IMR-90 (cell line): ENCODE results near the gene ZNRF3. TPM values are rescaled to one million over a fixed set of nuclear protein-coding genes. Genes with fewer than 3 reads are reported as not detected.

Experiments
- ATAC-seq: fragments of 200-7000 bp; cut with Tn5 transposase; 2 replicates; pipeline ENCODE4 v1.9.1; 2020; ENCODE audit warnings: low read depth, mild to moderate bottlenecking, moderate library complexity
- BruUV-seq: library from RNA; stranded (reverse); fragments of 400-500 nt; replicated peaks from 2 replicates; lab custom pipeline; 2021; lab: Mats Ljungman, UMichigan
- CTCF ChIA-PET: fragments of 300-600 bp; formaldehyde crosslinking; extraction: SDS; loops from one replicate; lab custom pipeline; 2021; ENCODE audit warnings: antibody characterized with exemption; lab: Yijun Ruan, JAX
- POLR2A ChIA-PET: fragments of 300-600 bp; sonication (Branson Sonifier 250); formaldehyde crosslinking; loops from one replicate; lab custom pipeline; 2022; ENCODE audit warnings: antibody characterized with exemption; ENCODE audit not compliant: unreplicated experiment; lab: Charles Lee
- DNase-seq: peaks from one replicate; pipeline ENCODE4 v3.0.0; 2013
- H2AFZ ChIP-seq: replicated peaks from 2 replicates; pipeline ENCODE3; 2013; ENCODE audit warnings: low read length, mild to moderate bottlenecking; ENCODE audit not compliant: poor library complexity
- H2AK5ac ChIP-seq: 2 replicates; pipeline ENCODE4 v1.6.1; 2013; ENCODE audit warnings: low read depth, low read length, inconsistent platforms
- H2AK9ac ChIP-seq: replicated peaks from 2 replicates; pipeline ENCODE3; 2013; ENCODE audit warnings: mild to moderate bottlenecking, low read depth, low read length, moderate library complexity; ENCODE audit not compliant: poor library complexity
- H2BK120ac ChIP-seq: 2 replicates; pipeline ENCODE4 v1.6.1; 2013; ENCODE audit warnings: low read depth, low read length, inconsistent platforms
- H2BK15ac ChIP-seq: 3 replicates; pipeline ENCODE4 v1.6.1; 2013; ENCODE audit warnings: low read depth, low read length, inconsistent platforms
- H2BK20ac ChIP-seq: 2 replicates; pipeline ENCODE4 v1.6.1; 2013; ENCODE audit warnings: low read depth, mild to moderate bottlenecking, inconsistent platforms, low read length, moderate library complexity
- H2BK5ac ChIP-seq: 2 replicates; pipeline ENCODE4 v1.6.1; 2013; ENCODE audit warnings: mild to moderate bottlenecking, low read depth, low read length, inconsistent platforms; ENCODE audit not compliant: poor library complexity, severe bottlenecking
- H3K14ac ChIP-seq: replicated peaks from 2 replicates; pipeline ENCODE4 v1.6.1; 2013; ENCODE audit warnings: low read depth, low read length, inconsistent platforms
- H3K18ac ChIP-seq: 2 replicates; pipeline ENCODE4 v1.6.1; 2013; ENCODE audit warnings: low read depth, low read length, control low read depth
- H3K23ac ChIP-seq: 2 replicates; pipeline ENCODE4 v1.6.1; 2013; ENCODE audit warnings: low read depth, low read length, inconsistent platforms
- H3K27ac ChIP-seq: 2 replicates; pipeline ENCODE4 v1.5.1; 2013; ENCODE audit warnings: mild to moderate bottlenecking, control low read depth, low read length; ENCODE audit not compliant: insufficient read depth
- H3K27me3 ChIP-seq: 2 replicates; pipeline ENCODE4 v1.6.1; 2013; ENCODE audit warnings: low read length; ENCODE audit not compliant: control insufficient read depth, insufficient read depth
- H3K36me3 ChIP-seq: 2 replicates; pipeline ENCODE4 v1.6.1; 2013; ENCODE audit warnings: low read length, mixed read lengths; ENCODE audit not compliant: control insufficient read depth, insufficient read depth
- H3K4ac ChIP-seq: 2 replicates; pipeline ENCODE4 v1.6.1; 2013; ENCODE audit warnings: low read depth, low read length, inconsistent platforms
- H3K4me1 ChIP-seq: 2 replicates; pipeline ENCODE4 v1.6.1; 2013; ENCODE audit warnings: low read length, mixed read lengths; ENCODE audit not compliant: control insufficient read depth, insufficient read depth
- H3K4me2 ChIP-seq: 2 replicates; pipeline ENCODE4 v1.6.1; 2013; ENCODE audit warnings: low read depth, mild to moderate bottlenecking, control low read depth, low read length, moderate library complexity
- H3K4me3 ChIP-seq: 2 replicates; pipeline ENCODE4 v1.5.1; 2013; ENCODE audit warnings: low read depth, mild to moderate bottlenecking, control low read depth, low read length, moderate library complexity; ENCODE audit not compliant: insufficient read depth
- H3K56ac ChIP-seq: 2 replicates; pipeline ENCODE4 v1.6.1; 2013; ENCODE audit warnings: low read length, inconsistent platforms; ENCODE audit not compliant: insufficient read depth; ENCODE audit errors: extremely low read depth
- H3K79me1 ChIP-seq, 2 experiments: 2 replicates each; pipeline ENCODE4 v1.6.1; 2013; ENCODE audit warnings: low read length in 2 of 2, inconsistent platforms in 1 of 2, low read depth in 1 of 2
- H3K9ac ChIP-seq: 2 replicates; pipeline ENCODE4 v1.6.1; 2013; ENCODE audit warnings: low read depth, low read length, control low read depth
- H3K9me1 ChIP-seq: 2 replicates; pipeline ENCODE4 v1.6.1; 2013; ENCODE audit warnings: low read length, inconsistent platforms; ENCODE audit not compliant: insufficient read depth
- H3K9me3 ChIP-seq: 2 replicates; pipeline ENCODE4 v1.6.1; 2013; ENCODE audit warnings: low read length; ENCODE audit not compliant: control insufficient read depth, insufficient read depth
- H4K20me1 ChIP-seq: 2 replicates; pipeline ENCODE4 v1.6.1; 2013; ENCODE audit warnings: low read length, inconsistent platforms; ENCODE audit not compliant: insufficient read depth
- H4K5ac ChIP-seq: 2 replicates; pipeline ENCODE4 v1.6.1; 2013; ENCODE audit warnings: mild to moderate bottlenecking, low read depth, low read length, control low read depth
- H4K8ac ChIP-seq, 2 experiments: 2 replicates each; pipeline ENCODE4 v1.6.1; 2013; ENCODE audit warnings: low read depth in 2 of 2, low read length in 2 of 2, control low read depth in 1 of 2, inconsistent platforms in 1 of 2
- H4K91ac ChIP-seq: 2 replicates; pipeline ENCODE4 v1.6.1; 2013; ENCODE audit warnings: low read depth, low read length, inconsistent platforms; ENCODE audit not compliant: insufficient read depth
- CHD1 ChIP-seq: IDR thresholded peaks from 2 replicates; pipeline ENCODE4 v1.6.1; 2012; ENCODE audit warnings: low read depth, low read length, improper control_type of control experiment
- CTCF ChIP-seq: conservative IDR thresholded peaks from 2 replicates; pipeline ENCODE4 v1.5.1; 2012; ENCODE audit warnings: mild to moderate bottlenecking, low read depth, low read length, improper control_type of control experiment
- FOS ChIP-seq: fragments of 150-350 bp; IDR thresholded peaks from 2 replicates; pipeline ENCODE4 v1.6.1; 2016; ENCODE audit warnings: low read depth, low read length
- MAFK ChIP-seq: IDR thresholded peaks from 2 replicates; pipeline ENCODE4 v1.6.1; 2012; ENCODE audit warnings: low read depth, low read length, improper control_type of control experiment
- MAZ ChIP-seq: IDR thresholded peaks from 2 replicates; pipeline ENCODE4 v1.6.1; 2012; ENCODE audit warnings: low read depth, mild to moderate bottlenecking, low read length, improper control_type of control experiment, moderate library complexity, borderline replicate concordance
- MXI1 ChIP-seq: IDR thresholded peaks from 2 replicates; pipeline ENCODE4 v1.6.1; 2012; ENCODE audit warnings: low read depth, mild to moderate bottlenecking, low read length, moderate library complexity, borderline replicate concordance
- POLR2A ChIP-seq: IDR thresholded peaks from 2 replicates; pipeline ENCODE4 v1.6.1; 2012; ENCODE audit warnings: mild to moderate bottlenecking, low read depth, low read length
- RAD21 ChIP-seq: IDR thresholded peaks from 2 replicates; pipeline ENCODE4 v1.6.1; 2012; ENCODE audit warnings: low read length, improper control_type of control experiment
- dilution Hi-C: fragments of 300-500 bp; cut with HindIII; formaldehyde crosslinking; loops from one replicate; pipeline ENCODE4 v1.14.3; 2018; ENCODE audit warnings: low sequenced_read_pairs; ENCODE audit not compliant: unreplicated experiment
- in situ Hi-C: fragments of 300-500 bp; cut with MboI; formaldehyde crosslinking; loops from 3 replicates; pipeline ENCODE4 v1.14.3; 2019; ENCODE audit warnings: low sequenced_read_pairs, inconsistent platforms, mixed read lengths
- intact Hi-C: fragments of 100-400 bp; cut with micrococcal nuclease; formaldehyde crosslinking; loops from 2 replicates; pipeline ENCODE4 v1.10.0; 2022
- polyA plus RNA-seq, 3 experiments: library from polyadenylated mRNA; depleted of rRNA; stranded (reverse); fragments of >200 nt; gene quantifications; 2 replicates each; pipeline ENCODE4 v1.2.3, GENCODE V29; 2012; ENCODE audit warnings: low replicate concordance in 1 of 3
- total RNA-seq: library from RNA; depleted of rRNA; stranded (reverse); fragments of >200 nt; gene quantifications from 2 replicates; pipeline ENCODE4 v1.2.3, GENCODE V29; 2012
- TF ChIP-seq, protein P1 (sequence below): fragments of 150-350 bp; IDR thresholded peaks from 2 replicates; pipeline ENCODE4 v1.6.1; 2017; ENCODE audit warnings: mild to moderate bottlenecking, antibody characterized with exemption, low read length, low read depth
- TF ChIP-seq, protein P2 (sequence below): fragments of 150-350 bp; IDR thresholded peaks from 2 replicates; pipeline ENCODE4 v1.6.1; 2016; ENCODE audit warnings: low read depth, mild to moderate bottlenecking, low read length, moderate library complexity, borderline replicate concordance

Gene ZNRF3
- total and polyA plus RNA-seq, 2 of the 4 experiments (the other 2 are of a cell fraction), result 1.4 to 2.4 TPM

DNA sequence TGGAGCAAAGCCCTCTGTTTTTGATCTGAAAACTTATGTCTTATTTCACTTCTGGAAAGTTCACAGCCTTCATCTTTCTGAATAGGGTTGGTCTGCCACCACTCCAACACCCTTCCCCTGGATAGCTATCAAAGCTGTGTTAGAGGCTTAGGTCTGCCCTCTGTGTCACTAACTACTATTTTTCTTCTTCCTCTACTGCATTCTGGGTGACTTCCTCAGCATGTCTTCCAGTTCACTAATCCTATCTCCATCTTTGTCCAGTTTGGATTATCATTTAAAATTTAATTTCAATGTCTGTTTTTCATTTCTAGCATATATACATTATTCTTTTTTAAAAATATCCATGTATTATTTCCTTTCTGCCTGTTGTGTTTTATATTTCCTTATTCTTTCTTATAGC lies 84.6 kb downstream of the ZNRF3 start:
- no TSS peak for BruUV-seq
- peaks cover 4% of the 10 kb centered on the region for H3K4me1 ChIP-seq
- in situ Hi-C loops, result no loop called here
- 0 out of 4 replicates have a peak, but pooled peaks cover 3 to 5% of the 10 kb centered on the region in 2 experiments for H3K79me1 ChIP-seq
- H3K56ac ChIP-seq, result no peak overlapping the region
- H2AK5ac ChIP-seq, result no peak overlapping the region
- H2BK5ac ChIP-seq, result no peak overlapping the region
- no peak overlapping the region for H2BK120ac ChIP-seq
- H2AK9ac ChIP-seq, result no peak overlapping the region
- no peaks in the 10 kb centered on the region for H3K9me3 ChIP-seq
- H2BK15ac ChIP-seq, result no peak overlapping the region
- no peak overlapping the region for H3K9ac ChIP-seq
- TF ChIP-seq CHD1 (no peak), RAD21 (no peak), MAZ (no peak), POLR2A (no peak), FOS (no peak), MAFK (no peak), MXI1 (no peak), CTCF (no peak)
- TF ChIP-seq, protein P1, sequence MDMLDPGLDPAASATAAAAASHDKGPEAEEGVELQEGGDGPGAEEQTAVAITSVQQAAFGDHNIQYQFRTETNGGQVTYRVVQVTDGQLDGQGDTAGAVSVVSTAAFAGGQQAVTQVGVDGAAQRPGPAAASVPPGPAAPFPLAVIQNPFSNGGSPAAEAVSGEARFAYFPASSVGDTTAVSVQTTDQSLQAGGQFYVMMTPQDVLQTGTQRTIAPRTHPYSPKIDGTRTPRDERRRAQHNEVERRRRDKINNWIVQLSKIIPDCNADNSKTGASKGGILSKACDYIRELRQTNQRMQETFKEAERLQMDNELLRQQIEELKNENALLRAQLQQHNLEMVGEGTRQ, result no peak
- TF ChIP-seq, protein P2, sequence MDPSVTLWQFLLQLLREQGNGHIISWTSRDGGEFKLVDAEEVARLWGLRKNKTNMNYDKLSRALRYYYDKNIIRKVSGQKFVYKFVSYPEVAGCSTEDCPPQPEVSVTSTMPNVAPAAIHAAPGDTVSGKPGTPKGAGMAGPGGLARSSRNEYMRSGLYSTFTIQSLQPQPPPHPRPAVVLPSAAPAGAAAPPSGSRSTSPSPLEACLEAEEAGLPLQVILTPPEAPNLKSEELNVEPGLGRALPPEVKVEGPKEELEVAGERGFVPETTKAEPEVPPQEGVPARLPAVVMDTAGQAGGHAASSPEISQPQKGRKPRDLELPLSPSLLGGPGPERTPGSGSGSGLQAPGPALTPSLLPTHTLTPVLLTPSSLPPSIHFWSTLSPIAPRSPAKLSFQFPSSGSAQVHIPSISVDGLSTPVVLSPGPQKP, result no peak
- H3K9me1 ChIP-seq, result 0 out of 2 replicates have a peak, but pooled peaks cover 3% of the 10 kb centered on the region
- H4K91ac ChIP-seq, result no peak overlapping the region
- no peak overlapping the region for H3K4ac ChIP-seq
- no peak overlapping the region for H2AFZ ChIP-seq
- no peak for ATAC-seq
- ChIA-PET CTCF (no interaction called here), POLR2A (no interaction called here)
- H3K27me3 ChIP-seq, result no peaks in the 10 kb centered on the region
- no peak overlapping the region for H3K14ac ChIP-seq
- dilution Hi-C loops, result no loop called here
- H3K4me2 ChIP-seq, result no peak overlapping the region
- no peaks in the 10 kb centered on the region for H3K36me3 ChIP-seq
- no peak for DNase-seq
- H3K27ac ChIP-seq, result no peak overlapping the region
- H3K18ac ChIP-seq, result no peak overlapping the region
- no peak overlapping the region for H4K8ac ChIP-seq
- no peak overlapping the region for H3K23ac ChIP-seq
- intact Hi-C loops, result no loop called here
- H4K5ac ChIP-seq, result no peak overlapping the region
- no peaks in the 10 kb centered on the region for H4K20me1 ChIP-seq
- H2BK20ac ChIP-seq, result no peak overlapping the region
- no peak overlapping the region for H3K4me3 ChIP-seq
